GM19395 (cell line): ENCODE data around the gene ALK.

ENCODE experiments used
- ATAC-seq: cut with Tn5 transposase; IDR thresholded peaks from one replicate; pipeline ENCODE4 v1.9.1; 2021; ENCODE audit warnings: mild to moderate bottlenecking, moderate library complexity; ENCODE audit not compliant: unreplicated experiment

The ALK gene

DNA sequence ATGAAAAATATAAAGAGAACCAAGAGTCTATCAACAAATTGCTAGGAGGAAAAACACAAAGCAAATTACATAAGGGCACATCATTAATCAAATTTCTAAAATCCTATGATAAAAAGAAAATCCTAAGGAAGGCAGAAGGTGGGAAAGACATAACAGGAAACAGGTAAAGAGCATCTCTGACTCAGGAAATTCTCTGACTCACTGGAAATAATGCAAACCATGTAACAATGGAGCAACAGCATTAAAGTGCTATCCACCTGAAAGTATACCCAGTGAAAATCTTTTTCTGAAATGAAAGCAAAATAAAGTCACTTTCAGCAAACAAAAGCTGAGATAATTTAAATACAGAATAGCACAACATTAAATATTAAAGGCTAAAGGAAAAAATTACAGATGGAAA, 10.9 kb downstream of the ALK start:
- no peak for ATAC-seq

DNA sequence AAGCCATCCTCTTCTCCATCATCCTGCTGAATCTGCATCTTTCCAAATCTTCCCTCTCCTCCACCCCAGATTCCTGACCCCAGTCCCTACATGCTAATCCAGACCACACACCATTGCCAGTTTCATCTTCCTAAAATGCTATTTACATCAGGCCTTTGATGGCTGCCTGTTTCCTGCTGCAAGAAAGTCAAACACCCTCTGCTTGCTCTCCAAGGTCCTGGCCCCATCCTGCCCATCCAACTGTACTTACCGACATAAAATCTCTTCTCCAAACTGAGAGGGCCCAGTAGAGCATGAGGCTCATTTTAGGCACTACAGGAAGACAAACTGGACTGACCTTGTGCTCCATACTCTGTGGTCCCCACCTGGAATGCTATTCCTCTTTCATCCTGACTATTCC, 19.0 kb downstream of the ALK start:
- no peak for ATAC-seq

DNA sequence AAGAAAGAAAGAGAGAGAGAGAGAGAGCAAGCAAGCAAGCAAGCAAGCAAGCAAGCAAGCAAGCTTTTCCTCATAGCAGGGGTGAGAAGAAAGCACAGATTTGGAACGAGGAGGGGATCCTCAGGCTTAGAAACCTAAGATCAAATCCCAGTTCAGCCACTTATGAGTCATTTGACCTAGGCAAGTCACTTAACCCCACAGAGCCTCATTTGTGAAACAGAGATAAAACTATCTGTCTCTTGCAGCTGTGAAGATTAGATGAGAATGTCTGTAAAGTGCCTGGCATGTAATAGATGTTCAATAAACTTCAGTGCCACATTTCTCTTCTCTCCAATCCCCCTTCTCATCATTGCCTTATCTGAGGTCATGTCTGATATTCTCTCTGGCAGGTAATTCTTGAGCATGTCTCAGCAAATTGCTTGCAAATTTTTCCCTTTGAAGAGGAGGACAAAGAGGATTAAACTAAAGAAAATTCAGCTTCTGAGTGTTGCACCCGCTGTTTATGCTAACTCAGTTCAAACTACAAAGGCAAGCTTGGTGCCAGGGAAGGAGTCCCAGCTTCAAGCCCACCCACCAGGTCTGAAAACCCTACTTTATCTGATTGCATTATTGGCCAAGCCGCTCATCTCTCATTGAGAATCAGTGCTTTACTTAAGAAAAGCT, 20.3 kb downstream of the ALK start:
- ATAC-seq = no peak

DNA sequence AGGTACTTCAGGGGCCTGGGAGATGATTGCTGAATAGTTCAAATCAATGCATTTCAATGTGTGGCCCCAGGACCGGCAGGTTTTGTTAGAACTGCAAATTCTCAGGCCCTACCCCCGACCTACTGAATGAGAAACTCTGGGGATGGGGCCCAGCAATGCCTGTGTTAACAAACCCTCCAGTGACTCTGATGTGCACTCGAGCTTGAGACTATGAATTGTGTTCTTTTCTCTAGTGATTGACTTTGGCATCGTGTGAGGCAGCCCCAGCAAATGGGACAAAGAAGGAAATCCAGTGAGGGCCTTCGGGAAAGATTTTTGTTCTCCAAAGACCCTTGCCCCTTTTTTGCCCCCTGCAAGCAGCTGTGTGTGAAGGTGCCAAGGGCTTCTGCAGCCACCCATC, 22.4 kb downstream of the ALK start:
- ATAC-seq = no peak

GRCh38 chr2:29894822-29895614, 26.4 kb downstream of the ALK start:
- no peak for ATAC-seq

DNA sequence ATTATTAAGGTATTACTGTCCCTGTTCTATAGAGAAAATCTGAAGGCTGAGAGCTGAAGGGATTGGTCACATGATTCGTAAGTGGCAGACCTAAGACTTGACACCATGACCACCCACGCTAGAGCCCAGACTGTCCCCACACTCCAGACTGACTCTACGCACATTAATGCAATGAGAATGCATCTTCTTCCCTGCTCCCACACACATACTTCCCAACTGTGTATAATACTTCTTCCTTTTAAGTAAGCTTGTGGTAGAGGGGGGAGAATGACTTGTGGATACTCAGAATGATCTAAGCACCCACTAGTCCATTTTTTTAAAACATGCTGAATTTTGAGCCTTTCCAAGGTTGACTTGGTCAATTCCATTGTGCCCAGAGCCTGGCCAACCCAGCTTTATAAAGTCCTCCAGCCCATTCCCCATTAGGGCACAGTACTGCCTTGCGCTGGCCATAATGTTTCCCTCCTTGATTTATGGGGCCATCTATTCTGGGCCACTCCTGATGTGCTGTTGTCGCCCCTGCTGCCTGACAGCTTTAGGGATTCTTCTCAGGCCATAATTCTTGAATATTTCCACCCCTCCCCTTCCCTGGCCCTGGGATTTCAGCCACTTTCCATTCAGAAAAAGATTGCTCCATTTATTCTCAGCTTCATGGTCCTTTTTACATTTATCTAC, 28.7 kb downstream of the ALK start:
- no peak for ATAC-seq

DNA sequence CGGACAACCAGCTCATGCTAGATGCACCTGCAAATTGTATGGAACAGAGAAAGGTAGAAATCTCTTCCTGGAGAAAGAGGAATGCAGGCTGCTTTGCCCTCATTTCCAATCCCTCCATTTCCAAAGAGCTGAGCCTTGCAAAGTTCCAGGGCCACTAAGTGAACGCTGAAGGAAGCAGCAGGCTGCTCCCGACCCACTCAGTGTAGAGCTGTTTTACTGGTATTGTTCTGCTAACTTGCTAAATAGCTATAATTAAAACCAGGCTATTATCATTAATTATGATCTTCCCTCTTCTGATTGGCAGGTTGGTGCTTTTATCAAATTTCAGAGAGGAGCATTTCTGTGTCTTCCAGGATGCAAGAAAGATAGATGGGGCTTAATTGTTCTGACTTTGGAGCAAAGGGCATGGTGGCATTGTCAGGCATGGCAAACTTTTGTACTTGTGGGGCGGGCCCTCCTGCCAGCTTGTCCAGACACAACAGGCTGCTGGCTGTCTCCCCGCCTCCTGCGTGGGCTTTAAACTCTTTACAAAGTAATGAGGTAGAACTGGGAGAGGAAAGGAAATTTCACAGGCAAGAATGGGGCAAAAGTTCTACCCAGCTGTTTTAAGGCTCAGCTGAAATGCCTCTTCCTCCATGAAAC, 40.2 kb downstream of the ALK start:
- no peak for ATAC-seq

- no peak for ATAC-seq
Observed at GRCh38 chr2:29880084-29880483, 41.3 kb downstream of the ALK start.

GRCh38 chr2:29879456-29879855, 41.9 kb downstream of the ALK start:
- no peak for ATAC-seq

- no peak for ATAC-seq
Observed at GRCh38 chr2:29878898-29879297, 42.5 kb downstream of the ALK start.

DNA sequence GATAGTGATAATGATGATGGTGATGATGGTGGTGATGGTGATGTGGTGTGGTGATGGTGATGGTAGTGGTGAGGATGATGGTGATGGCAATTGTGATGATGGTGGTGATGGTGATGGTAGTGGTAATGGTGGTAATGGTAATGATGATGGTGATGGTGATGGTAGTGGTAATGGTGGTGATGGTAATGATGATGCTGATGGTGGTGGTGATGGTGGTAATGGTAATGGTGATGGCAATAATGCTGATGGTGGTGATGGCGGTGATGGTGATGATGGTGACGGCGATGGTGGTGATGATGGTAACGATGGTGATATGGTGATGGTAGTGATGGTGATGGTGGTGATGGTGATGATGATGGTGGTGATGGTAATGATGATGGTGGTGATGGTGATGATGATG, 45.0 kb downstream of the ALK start:
- ATAC-seq = no peak

DNA sequence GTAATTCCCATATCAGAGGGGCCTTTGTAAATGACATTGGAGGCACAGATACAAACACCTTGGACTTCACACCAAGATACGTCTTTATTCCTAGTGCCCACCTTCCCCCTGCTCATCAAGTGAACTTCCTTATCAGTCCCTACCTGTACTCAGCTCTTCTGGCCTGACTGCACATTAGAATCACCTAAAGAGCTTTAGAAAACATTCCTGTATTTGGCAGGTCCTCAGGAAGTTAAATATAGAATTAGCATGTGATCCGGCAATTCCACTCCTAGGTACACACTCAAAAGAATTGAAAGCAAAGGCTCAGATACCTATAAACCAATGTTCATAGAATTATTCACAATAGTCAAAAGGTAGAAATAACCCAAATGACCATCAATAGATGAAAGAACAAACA, 46.6 kb downstream of the ALK start:
- ATAC-seq = no peak

- ATAC-seq = no peak
Observed at GRCh38 chr2:29872870-29873269, 48.5 kb downstream of the ALK start.

DNA sequence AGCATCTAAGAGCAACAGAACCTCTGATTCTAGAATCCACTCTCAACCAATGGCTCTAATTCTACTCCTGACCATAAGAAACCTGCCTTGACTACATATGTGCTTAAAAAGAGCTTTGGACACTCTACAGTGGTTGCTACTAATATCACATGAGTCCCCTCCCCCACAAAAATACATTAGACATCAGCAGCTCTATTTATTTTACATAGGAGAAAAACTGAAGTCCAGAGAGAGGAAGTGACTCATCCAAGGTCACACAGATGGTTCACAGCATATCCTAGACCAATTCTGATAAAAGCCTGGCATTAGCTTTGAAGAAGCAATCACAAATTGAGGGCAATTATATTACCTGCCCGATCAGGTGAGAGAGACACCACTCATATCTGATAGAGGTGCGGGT, 49.8 kb downstream of the ALK start:
- ATAC-seq = no peak

- ATAC-seq = no peak
Observed at GRCh38 chr2:29865512-29865911, 55.9 kb downstream of the ALK start.

DNA sequence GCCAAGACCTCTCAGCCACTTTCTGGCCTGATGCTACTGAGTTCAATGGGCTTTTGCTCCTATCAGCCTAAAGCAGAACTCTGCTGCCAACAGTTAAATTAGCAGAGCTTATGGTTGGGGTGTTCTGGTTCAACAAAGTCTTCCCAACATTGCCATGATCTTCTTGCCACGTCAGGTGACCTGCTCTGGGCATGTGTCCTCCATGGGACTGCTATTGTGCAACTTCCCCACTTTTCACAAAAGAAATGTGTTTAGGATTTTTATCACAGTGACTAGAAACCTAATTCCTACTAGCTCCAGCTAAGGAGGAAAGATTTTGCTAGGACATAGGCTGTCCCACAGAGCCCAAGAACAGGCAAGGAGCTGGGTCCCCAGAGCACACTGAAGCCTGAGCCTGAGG, 56.4 kb downstream of the ALK start:
- no peak for ATAC-seq

DNA sequence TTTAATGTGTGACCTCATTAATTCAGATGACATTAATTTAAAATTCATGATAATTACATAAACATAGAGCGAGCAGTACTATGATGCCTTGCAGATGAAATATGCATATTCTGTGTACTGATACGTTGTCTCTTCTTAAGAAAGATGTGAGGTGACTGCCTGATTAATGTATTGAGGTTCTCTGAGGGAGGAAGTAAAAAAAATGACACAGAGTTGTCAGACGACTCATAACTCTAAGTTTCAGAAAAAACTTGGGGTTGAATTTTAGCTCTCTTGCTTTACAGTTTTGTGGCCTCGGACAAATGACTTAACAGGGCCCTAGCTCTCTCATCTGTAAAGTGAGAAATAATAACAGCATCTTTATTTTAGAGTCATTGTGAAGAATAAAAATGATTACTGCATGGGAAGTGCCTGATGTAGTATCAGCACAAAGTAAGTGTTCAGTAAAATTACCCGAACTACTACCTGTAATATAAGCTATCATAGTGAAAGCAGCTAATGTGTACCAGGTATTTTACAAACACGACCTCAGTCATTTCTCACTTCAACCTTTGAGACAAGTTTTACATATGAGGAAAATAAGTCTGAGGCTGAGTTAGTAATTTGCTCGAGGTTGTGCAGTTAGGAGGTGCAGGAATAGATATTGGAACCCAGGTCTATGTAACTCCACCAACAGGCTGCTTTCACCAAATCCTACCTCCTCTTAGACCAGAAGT, 65.3 kb downstream of the ALK start:
- ATAC-seq = no peak

GRCh38 chr2:29850794-29851193, 70.6 kb downstream of the ALK start:
- ATAC-seq = no peak

- no peak for ATAC-seq
Observed at GRCh38 chr2:29848566-29849310, 72.6 kb downstream of the ALK start.

GRCh38 chr2:29847886-29848285, 73.5 kb downstream of the ALK start:
- ATAC-seq = no peak
